Neural cell (in vitro differentiated cells): ENCODE measurements around the gene SLC25A18.

Experiments
- EP300 ChIP-seq: fragments of 450-650 bp; conservative IDR thresholded peaks from 2 replicates; pipeline ENCODE4 v1.6.1; 2014; ENCODE audit warnings: antibody characterized with exemption, mild to moderate bottlenecking, moderate library complexity; ENCODE audit not compliant: poor library complexity, severe bottlenecking
- EZH2 ChIP-seq: fragments of 200-600, 300-800 bp; shearing (Covaris generic), sonication (generic); IDR thresholded peaks from 2 replicates; pipeline ENCODE4 v1.6.1; 2014; ENCODE audit warnings: antibody characterized with exemption, low read length, borderline replicate concordance, mild to moderate bottlenecking; ENCODE audit not compliant: insufficient read depth, poor library complexity, severe bottlenecking
- MXI1 ChIP-seq: fragments of 450-650 bp; conservative IDR thresholded peaks from 2 replicates; pipeline ENCODE4 v1.6.1; 2014; ENCODE audit warnings: antibody characterized with exemption, mild to moderate bottlenecking; ENCODE audit not compliant: poor library complexity, severe bottlenecking
- POLR2AphosphoS5 ChIP-seq: IDR thresholded peaks from 2 replicates; pipeline ENCODE4 v1.6.1; 2012
- SMC3 ChIP-seq: fragments of 450-650 bp; conservative IDR thresholded peaks from 2 replicates; pipeline ENCODE4 v1.6.1; 2014; ENCODE audit warnings: antibody characterized with exemption, mild to moderate bottlenecking, moderate library complexity; ENCODE audit not compliant: poor library complexity
- TF ChIP-seq, protein P1 (sequence below): fragments of 450-650 bp; IDR thresholded peaks from 2 replicates; pipeline ENCODE4 v1.5.1; 2014; ENCODE audit warnings: antibody characterized with exemption, mild to moderate bottlenecking, moderate library complexity; ENCODE audit not compliant: poor library complexity, severe bottlenecking

DNA sequence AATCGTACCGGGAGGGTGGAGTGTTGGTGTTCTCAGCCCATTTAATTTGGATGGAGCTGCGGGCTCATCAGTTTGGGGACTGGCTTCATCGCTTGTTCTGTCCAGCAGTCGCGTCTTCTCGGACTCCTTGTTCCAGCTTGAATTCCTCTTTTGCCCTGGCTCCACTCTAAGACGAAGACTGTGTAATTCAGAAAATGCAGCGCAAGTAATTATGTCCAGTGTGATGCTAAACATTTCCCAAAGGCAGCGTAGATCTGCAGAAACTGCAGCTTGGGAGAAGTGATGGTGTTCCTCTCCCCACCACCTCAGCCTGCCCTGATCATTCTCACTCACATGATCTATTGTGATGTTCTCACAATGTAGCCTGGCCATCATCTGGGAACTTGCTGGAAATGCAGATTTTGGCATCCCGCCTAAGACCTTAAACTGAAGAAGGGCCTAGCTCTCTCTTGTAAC, 666 bp downstream of the SLC25A18 start:
- TF ChIP-seq, protein P1, sequence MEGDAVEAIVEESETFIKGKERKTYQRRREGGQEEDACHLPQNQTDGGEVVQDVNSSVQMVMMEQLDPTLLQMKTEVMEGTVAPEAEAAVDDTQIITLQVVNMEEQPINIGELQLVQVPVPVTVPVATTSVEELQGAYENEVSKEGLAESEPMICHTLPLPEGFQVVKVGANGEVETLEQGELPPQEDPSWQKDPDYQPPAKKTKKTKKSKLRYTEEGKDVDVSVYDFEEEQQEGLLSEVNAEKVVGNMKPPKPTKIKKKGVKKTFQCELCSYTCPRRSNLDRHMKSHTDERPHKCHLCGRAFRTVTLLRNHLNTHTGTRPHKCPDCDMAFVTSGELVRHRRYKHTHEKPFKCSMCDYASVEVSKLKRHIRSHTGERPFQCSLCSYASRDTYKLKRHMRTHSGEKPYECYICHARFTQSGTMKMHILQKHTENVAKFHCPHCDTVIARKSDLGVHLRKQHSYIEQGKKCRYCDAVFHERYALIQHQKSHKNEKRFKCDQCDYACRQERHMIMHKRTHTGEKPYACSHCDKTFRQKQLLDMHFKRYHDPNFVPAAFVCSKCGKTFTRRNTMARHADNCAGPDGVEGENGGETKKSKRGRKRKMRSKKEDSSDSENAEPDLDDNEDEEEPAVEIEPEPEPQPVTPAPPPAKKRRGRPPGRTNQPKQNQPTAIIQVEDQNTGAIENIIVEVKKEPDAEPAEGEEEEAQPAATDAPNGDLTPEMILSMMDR, result no peak
- TF ChIP-seq EP300 (no peak), EZH2 (no peak), POLR2AphosphoS5 (no peak), MXI1 (no peak), SMC3 (no peak)
